UCSD-AML1 (cell line): Measurements from ENCODE around the gene DNAH6.

Experiments
- DNase-seq: peaks from one replicate; lab custom pipeline; 2025; ENCODE audit not compliant: unreplicated experiment; lab: John Stamatoyannopoulos, UW

Gene DNAH6

DNA sequence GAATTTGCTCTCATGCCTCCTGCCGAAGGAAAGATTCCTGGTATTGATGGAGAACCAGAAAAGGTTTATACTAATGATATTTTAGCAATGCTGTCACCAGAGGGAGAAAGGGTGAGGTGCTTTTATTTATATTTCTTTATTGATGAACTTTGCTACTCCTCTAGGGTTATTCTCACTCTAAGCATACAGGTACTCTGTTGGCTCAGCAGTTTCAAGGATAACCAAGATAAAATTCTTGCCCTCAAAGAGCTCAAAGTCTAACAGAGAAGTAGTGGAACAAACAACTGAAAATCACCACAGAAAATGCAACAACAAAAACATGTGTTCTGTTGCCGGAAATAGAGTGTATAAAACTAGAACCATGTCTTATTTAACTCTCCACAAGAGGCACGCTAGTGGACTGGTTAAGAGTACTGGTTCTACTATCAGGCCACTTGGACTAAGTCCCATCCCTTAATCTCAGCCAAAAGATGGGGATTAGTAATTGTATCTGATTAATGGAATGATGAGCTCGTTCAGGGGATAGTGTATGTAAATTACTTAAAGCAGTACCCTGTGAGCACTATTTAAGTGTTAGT lies 103.6 kb downstream of the DNAH6 start:
- no peak for DNase-seq

DNA sequence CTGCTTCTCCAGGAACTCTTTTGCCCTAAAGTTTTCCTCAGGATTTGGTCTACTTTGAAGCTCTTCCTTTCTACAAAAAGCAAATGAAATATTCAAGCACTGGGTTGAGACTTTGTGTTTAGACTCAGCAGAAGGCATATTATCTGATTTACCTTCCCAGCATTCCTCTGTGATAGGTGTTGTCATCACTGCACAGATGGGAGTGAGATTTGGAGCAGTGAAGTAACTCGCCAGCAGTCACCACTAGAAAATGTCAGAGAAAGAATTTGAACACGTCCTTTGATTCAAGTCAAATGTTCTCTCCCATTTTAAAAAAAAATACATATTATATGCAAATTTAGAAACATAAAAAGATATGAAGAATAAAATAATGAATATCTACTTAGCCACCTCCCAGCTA lies 112.2 kb downstream of the DNAH6 start:
- DNase-seq = no peak

DNA sequence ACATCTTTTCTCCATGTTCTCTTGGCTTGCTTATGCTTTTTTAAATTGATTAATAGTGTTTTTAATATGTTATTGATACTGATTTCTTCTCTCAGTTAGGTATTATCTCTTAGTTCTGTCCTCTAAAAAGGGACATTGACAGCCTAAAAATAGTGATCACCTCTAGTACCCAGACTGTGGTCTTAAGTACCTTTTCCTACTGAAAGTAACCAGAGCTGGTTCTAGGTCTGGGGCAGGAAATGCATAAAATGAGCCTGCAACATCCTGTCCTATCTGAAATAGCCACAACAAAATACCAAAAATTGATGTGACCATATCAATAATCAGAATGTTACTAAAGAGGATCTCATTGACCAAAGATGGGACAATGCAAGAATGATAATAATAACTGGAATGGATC lies 113.3 kb downstream of the DNAH6 start:
- DNase-seq = no peak

DNA sequence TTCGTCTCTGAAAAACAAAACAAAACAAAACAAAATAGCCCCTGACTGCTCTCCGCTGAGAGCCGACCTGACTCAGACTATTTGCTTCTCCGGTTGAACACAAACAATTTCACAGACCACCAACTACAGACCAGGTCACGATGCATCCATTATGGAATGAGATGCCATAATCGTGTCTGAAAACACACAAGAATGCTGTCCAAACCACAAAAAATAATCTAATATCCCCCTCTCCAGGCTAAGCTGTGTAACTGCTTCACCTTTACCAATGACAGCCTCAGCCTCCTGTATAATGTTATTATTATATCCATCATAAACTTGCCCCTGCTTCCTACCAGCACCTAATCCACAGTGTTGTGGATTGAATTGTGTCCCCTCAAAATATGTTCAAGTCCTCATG lies 114.7 kb downstream of the DNAH6 start:
- DNase-seq = no peak

DNA sequence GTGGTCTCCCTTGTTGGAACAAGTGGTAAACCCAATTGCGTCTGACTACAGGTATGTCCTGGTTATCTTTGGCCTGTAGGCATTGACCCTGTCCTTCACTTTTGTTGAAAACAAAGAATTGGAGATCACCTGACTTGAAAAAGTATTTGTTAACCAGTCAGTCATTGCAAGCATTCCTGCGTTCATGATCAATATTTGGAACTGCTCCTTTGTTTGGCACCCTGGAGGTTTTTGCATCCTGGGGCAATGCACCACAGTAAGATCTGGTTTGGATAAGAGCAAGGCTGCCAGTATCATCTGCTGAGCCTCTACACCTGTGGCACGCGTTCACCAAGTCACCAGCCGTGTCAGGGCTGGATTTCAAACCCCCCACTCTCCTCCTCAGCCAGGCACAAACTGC lies 115.7 kb downstream of the DNAH6 start:
- DNase-seq = no peak

DNA sequence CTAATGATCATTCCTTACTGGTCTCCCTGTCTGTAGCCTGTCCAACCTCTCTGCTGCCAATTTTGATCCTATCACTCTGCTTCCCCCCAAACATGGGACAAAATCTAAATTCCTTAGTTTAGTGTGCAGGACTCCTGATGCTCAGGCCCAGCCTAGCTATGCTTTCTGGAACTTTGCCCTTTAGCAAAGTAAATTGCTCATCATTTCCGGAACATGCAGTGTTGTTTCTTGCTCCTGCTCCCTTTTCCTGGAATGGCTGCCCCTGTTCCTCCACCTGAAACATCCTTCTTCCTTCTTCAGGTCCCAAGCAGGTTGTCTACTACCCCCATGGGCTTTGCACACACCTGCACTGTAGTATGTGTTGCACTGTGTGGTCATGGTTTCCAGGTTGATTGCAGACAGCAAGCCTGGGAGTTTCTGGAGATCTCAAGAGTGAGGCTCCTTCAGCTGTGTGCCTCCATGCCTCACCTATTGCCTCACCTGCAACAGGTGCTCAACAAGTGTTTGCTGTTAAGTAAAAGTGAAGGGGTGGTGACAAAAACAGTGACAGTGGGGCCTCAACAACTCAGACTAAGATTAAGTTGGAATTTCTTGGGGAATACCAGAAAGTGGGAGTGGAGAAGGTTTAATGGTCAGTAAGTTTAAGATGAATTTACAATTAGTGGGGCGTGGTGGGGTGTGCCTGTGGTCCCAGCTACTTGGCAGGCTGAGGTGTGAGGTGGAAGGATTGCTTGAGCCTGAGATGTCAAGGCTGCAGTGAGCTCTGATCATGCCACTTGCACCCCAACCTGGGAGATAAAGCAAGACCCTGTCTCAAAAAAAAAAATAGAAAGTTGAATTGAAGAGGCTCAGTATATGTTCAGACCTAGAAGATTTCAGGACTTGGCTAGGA lies 120.0 kb downstream of the DNAH6 start:
- DNase-seq = no peak

DNA sequence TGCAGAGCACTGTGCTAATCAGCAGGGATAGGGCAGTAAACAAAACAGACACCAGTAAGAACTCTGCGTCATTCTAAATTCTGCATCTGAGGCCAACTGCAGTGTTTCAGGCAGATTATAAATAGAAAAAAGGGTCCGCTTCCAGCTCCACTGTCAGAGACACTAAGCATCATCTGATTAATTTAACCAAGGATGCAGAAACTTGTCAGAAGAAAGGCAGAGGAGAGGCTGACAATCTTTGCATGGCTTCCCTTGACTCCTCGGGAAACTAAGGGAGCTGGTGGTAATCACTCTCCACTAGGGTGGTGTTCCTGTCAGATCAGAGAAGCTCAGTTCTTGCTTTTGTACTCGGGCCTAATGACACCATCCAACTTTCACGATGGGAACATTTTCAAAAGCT lies 123.5 kb downstream of the DNAH6 start:
- no peak for DNase-seq

DNA sequence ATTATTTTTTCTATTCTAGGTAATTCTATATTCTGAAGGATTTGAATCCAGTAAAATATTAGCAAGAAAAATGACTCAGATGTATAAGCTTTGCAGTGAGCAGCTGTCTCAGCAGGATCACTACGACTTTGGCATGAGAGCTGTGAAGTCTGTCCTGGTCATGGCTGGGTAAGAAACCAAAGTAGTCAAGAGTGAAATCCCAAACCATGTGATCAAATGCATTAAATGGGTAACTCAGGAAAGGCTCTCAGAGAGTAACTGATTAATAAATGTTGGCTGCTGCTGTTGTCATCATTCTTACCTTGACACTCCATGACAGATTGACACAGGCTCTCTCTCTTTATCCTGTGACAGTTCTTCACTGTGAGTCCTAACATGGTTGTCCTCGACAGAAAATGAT lies 124.1 kb downstream of the DNAH6 start:
- DNase-seq = no peak

DNA sequence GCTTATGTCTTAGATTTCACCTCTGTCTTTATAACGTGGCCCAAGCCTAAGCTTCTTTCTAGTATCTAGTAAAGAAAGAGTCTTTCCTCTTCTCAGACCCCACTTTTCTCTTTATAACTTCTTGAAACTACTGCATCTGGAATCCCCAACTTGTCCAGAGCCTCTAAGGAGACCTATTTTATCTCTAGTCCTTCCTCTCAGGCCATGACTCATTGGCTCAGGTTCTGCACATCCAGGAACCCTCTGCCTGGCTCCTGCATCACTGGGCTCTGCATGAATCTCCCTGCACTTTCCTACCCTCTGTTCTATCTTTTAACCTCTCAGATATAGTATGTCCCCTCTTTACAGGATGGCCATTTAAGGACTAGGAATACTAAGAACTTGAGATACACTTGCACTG lies 124.7 kb downstream of the DNAH6 start:
- DNase-seq = no peak

DNA sequence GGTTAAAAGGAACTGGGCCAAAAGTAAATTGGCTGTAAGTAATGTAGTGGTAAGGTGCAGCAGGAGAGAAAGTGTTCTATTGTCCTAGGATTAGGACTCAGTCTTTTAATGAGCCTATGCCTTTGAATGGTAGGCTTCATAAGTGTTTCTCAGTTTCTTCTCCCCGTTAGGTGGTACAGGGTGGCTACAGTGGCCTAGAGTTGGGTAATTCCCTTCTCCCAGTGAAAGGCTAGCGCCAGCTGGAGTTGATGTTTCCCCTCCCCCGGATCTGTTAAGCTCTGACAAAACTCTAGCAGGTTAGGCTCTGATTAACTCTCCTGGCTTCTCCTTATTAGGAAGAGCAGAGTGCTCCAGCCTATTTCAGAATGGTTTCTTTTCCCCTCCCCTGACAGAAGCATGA lies 127.7 kb downstream of the DNAH6 start:
- no peak for DNase-seq

DNA sequence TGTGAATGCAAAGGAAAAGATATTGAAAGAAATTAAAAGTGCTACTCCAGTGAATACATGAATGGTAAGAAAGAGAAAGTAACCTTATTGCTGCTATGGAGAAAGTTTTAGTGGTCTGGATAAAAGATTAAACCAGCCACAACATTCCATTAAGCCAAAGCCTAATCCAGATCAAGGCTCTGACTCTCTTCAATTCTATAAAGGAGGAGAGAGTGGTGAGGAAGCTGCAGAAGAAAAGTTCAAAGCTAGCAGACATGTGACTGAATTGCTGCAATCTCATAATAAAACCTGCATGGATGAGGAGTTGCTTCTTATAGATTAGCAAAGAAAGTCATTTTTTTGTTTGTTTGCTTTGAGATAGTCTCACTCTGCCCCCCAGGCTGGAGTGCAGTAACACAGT lies 130.2 kb downstream of the DNAH6 start:
- DNase-seq = no peak

DNA sequence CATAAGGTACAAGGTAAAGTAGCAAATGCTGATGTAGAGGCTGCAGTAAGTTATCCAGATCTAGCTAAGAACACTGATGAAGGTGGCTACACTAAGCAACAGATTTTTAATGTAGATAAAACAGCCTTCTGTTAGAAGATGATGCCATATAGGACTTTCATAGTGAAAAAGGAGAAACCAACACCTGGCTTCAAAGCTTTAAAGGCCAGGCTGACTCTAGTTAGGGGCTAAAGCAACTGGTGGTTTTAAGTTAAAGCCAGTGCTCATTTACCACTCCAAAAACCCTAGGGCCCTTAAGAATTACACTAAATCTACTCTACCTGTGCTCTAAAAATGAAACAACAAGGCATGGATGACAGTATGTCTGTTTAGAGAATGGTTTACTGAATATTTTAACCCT lies 131.0 kb downstream of the DNAH6 start:
- no peak for DNase-seq

DNA sequence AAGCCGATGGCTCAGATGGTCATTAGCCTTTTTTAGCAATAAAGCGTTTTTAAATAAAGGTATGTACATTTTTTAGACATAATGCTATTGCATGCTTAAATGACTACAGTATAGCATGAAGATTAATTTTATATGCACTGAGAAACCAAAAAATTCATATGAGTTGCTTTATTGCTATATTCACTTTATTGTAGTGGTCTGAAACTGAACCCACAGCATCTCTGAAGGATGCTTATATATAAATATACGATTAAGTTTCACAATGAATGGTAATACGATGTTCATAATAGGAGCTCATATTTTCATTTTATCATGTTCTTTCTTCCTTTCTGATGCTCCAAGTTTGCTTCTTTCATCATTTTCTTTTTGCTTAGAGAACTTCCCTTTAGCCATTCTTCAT lies 132.8 kb downstream of the DNAH6 start:
- no peak for DNase-seq

DNA sequence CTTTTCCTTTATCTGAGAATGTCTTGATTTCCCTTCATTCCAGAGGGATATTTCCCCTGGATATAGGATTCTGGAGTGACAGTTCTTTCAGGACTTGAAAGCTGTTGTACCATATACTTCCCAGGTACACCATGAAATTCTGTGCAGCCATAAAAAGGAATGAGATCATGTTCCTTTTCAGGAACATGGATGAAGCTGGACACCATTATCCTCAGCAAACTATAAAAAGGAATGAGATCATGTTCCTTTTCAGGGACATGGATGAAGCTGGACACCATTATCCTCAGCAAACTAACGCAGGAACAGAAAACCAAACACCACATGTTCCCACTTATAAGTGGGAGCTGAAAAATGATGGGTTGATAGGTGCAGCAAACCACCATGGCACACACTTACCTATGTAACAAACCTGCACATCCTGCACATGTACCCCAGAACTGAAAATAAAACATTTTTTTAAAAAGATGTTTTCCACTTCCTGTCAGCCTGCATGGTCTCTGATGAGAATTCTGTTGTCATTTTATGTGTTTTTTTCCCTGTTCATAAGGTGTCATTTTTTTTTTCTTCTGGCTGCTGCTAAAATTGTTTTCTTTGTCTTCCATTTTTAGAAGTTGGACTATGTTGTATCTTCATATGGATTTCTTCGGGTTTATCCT lies 133.3 kb downstream of the DNAH6 start:
- DNase-seq = no peak

DNA sequence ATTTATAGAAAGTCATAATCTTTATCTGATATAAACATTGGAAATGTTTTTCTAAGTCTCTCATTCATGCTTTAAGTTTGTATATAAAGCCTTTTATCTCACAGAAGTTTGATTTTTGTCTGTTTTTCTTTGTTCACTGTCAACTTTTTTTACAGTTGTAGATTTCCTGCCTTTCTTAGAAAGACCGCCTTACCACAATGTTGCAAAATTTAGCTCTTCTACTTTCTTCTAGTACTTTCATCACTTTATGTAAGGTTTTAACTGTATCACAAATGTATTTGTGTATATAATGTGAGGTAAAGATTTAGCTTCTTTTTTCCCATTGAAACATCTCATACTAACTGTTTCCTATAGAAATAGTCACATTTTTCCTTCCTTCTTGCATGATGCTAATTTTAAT lies 136.1 kb downstream of the DNAH6 start:
- no peak for DNase-seq

DNA sequence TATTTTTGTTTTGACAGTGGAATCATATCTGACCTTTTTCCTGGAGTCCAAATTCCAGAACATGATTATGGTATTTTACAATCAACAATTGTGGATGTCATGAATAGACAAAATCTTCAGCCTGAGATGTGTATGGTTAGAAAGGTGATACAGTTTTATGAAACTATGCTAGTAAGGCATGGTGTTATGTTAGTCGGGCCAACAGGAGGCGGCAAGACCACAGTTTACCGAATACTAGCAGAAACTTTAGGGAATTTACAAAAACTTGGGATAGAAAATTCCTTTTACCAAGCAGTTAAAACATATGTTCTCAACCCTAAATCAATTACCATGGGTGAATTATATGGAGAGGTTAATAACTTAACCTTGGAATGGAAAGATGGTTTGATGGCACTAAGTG lies 137.0 kb downstream of the DNAH6 start:
- DNase-seq = no peak

DNA sequence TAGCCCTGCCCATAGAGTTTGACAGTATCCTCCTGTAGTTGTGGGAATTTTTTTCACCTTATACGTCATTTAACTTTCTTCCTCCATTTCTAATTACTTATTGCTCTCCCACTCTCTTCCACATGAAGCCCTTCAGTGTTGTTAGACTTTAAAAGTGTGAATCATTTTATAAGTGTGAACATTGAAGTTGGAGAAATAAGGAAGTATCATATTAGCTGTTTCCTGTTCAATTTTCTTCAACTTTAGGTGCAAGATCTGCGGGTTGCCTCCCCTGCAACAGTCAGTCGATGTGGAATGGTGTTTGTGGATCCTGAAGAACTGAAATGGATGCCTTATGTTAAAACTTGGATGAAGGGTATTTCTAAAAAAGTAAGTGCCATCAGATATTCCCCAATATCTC lies 138.1 kb downstream of the DNAH6 start:
- no peak for DNase-seq

DNA sequence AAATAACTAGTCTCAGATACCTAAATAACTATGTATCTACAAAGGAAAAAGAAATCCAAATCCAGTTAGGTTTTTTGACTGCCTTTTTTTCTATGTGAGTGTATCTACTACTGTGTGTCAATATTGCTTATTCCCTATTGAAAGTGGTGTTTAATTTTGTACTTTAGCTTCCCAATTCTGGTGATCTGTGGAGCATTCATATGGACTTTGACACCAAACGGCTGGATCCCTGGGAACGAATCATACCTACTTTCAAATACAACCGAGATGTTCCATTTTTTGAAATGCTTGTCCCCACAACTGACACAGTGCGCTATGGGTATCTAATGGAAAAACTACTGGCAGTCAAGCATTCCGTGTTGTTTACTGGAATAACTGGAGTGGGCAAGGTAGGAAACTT lies 152.8 kb downstream of the DNAH6 start:
- no peak for DNase-seq

DNA sequence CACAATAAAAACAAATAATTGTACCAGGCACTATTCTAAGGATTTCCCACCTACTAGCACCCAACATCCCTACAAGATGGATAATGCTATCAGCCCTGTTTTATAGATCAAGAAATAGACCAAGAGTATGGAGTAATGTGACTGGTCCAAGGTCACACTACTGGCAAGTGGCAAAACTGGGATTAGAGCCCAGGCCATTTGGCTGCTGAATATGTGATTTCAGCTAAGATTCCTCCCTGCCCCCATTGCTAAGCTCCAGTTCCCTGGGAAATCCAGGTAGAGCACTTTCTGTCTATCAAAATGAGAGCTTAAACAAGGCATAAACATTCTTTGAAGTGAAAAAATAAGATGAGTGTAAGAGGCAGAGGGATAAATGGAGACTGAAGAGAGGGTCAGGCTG lies 157.8 kb downstream of the DNAH6 start:
- no peak for DNase-seq

DNA sequence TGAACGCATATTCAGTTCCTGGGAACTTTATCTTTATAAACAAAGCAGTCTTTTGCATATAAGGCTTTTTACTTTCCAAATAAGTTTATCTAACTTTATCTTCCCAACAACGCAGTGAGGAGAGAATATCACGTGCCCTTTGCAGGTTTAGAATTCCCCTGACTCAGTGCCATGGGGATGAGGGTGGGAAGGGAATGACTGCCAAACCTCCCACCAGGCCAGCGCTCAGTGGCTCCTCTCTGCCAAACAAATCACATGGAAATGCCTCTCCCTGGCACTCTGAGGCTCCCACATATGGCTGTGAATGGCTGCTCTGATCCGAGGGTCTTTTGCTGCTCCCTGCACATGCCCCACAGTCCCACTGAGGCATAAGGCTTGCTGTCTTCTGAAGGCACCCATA lies 158.3 kb downstream of the DNAH6 start:
- no peak for DNase-seq

DNA sequence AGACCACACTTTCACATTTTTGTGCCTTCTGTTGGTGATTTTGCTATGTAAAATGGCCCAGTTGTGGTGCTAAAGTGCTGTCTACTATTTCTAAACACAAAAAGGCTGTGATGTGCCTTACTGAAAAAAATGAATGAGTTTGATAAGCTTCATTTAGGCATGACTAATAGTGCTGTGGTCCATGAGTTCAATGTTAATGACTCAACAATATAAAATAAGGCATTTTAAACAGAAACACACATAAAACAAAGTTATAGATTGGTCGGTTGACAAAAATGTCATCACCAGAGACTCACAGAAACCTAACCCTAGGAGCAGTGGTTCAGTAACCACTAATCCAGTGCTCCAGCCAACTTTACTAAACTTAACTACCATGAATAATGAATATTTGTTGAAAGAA lies 160.0 kb downstream of the DNAH6 start:
- DNase-seq = no peak

DNA sequence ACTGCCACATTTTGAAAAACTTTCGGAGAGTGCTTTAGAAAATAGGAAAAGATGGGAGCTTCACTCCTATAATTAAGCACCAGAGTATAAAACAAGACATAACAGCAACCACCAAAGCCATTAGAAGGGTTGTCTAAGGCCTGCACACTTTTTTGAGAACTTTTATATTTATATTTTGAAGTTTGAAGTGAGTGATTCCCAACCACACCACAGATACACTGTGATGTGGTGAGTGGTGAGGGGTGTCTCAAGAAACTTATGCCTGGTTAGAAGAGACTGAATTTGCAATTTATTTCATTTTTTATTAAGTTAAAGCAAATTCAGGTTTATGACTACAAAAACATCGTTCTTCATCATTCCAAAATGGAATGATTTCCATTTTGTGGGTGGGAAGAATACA lies 161.9 kb downstream of the DNAH6 start:
- DNase-seq = no peak
